ENCODE results near the gene ATP2B1. TPM values are rescaled to one million over a fixed set of nuclear protein-coding genes. Genes with fewer than 3 reads are reported as not detected.

Gene ATP2B1
- total and polyA plus RNA-seq, 3 donors from 2014 or later: 32.1 to 142 (median 98.7) TPM

- 94 to 95% methylated on average over 4 of the region's 4 CpGs for WGBS, 2 donors
- Histone ChIP-seq H3K9me3 (no peaks in the 10 kb centered on the region), H3K4me3 (no peak overlapping the region), H3K4me1 (peaks cover 9% of the 10 kb centered on the region), H3K27me3 (no peaks in the 10 kb centered on the region), H3K27ac (no peak overlapping the region), H3K36me3 (ENCODE audit: low read depth, missing control alignments) (no peaks in the 10 kb centered on the region)
- intact Hi-C loops (cut with DNase I; ENCODE audit: low total_unique reads): no loop called here
- no peak for TF ChIP-seq POLR2A (IDR thresholded peaks at IDR 0.05)
- no peak for TF ChIP-seq CTCF (IDR thresholded peaks at IDR 0.05)
- DNase-seq: no peak
Measured at GRCh38 chr12:89538897-89539296, 169.7 kb downstream of the ATP2B1 start.

Small RNAs within 50 kb of the gene (small RNA-seq; reads per million reads assigned to genes)
- gene AC025034.2 (0 reads per million in 2 donors), gene RNA5SP365 (0 reads per million in 2 donors), gene RNU6-148P (0 reads per million in 2 donors)

Other genes with a start within 250 kb of the ATP2B1 start
- gene GALNT4, start 184.0 kb downstream of the ATP2B1 start, total RNA-seq: 1 to 10 TPM; 3.4 to 4.3 TPM
- gene GALNT4, start 184.0 kb downstream of the ATP2B1 start, polyA plus RNA-seq (ENCODE audit: insufficient read depth, low read depth, low replicate concordance): 1.8 TPM
- 10 to 100 TPM; 21.3 to 30.2 TPM for gene POC1B, start 182.8 kb downstream of the ATP2B1 start, total RNA-seq
- gene POC1B, start 182.8 kb downstream of the ATP2B1 start, polyA plus RNA-seq (ENCODE audit: insufficient read depth, low read depth, low replicate concordance): 16.8 TPM